ENCODE data around the gene RPS21.

The RPS21 gene

GRCh38 chr20:62436692-62437091, 49.8 kb downstream of the RPS21 start:
- TF ChIP-seq, protein P1, sequence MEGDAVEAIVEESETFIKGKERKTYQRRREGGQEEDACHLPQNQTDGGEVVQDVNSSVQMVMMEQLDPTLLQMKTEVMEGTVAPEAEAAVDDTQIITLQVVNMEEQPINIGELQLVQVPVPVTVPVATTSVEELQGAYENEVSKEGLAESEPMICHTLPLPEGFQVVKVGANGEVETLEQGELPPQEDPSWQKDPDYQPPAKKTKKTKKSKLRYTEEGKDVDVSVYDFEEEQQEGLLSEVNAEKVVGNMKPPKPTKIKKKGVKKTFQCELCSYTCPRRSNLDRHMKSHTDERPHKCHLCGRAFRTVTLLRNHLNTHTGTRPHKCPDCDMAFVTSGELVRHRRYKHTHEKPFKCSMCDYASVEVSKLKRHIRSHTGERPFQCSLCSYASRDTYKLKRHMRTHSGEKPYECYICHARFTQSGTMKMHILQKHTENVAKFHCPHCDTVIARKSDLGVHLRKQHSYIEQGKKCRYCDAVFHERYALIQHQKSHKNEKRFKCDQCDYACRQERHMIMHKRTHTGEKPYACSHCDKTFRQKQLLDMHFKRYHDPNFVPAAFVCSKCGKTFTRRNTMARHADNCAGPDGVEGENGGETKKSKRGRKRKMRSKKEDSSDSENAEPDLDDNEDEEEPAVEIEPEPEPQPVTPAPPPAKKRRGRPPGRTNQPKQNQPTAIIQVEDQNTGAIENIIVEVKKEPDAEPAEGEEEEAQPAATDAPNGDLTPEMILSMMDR (IDR thresholded peaks at IDR 0.05; ENCODE audit: extremely low read depth, missing control alignments), result no peak
- DNase-seq (ENCODE audit: low spot score), result no peak

DNA sequence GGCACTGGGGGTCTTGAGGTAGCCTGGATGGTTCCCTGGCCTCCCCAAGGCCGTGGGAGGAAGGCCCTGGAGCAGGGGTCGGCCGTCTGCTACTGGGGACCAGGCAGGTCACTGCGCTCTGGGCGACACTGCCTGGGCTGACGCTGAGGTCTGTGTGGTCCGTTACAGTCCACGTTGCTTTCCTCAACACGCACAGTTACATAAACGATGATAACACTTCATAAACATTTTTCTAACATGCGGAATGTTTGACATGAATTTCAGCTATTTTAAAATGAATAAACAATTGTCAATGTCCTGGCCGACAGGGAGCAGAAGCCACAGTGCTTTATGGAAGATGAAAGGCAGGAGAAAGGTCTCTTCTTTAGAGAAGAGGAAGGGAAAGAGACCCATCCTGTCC, 50.6 kb downstream of the RPS21 start:
- TF ChIP-seq, protein P1 (IDR thresholded peaks at IDR 0.05; ENCODE audit: extremely low read depth, missing control alignments), result no peak
- no peak for DNase-seq (ENCODE audit: low spot score)

GRCh38 chr20:62437927-62438326, 51.0 kb downstream of the RPS21 start:
- no peak for DNase-seq (ENCODE audit: low spot score)
- TF ChIP-seq, protein P1 (IDR thresholded peaks at IDR 0.05; ENCODE audit: extremely low read depth, missing control alignments), result no peak

Measured in GM20000 (cell line).